Left ventricle myocardium inferior (tissue), 1 donor: ENCODE measurements around the gene ABCA4. TPM values are rescaled to one million over a fixed set of nuclear protein-coding genes. Genes with fewer than 3 reads are reported as not detected.

Source experiments
- DNase-seq: peaks from one replicate; pipeline ENCODE4 v3.0.0-alpha.2; 2020
- H3K27ac ChIP-seq: fragments of 200-600 bp; replicated peaks from 2 replicates; pipeline ENCODE4 v1.8.0; 2021
- H3K27me3 ChIP-seq: fragments of 200-600 bp; 2 replicates; pipeline ENCODE4 v1.8.0; 2021; ENCODE audit warnings: low read depth
- H3K36me3 ChIP-seq: fragments of 200-600 bp; 2 replicates; pipeline ENCODE4 v1.8.0; 2021
- H3K4me1 ChIP-seq: fragments of 200-600 bp; 2 replicates; pipeline ENCODE4 v1.8.0; 2021
- H3K4me3 ChIP-seq: fragments of 200-600 bp; 2 replicates; pipeline ENCODE4 v1.8.0; 2021; ENCODE audit warnings: mild to moderate bottlenecking, moderate library complexity
- H3K9me3 ChIP-seq: fragments of 200-600 bp; replicated peaks from 2 replicates; pipeline ENCODE4 v1.8.0; 2021
- intact Hi-C: fragments of 100-400 bp; cut with micrococcal nuclease; formaldehyde crosslinking; loops from one replicate; pipeline ENCODE4 v1.11.0; 2022
- total RNA-seq: library from RNA; stranded (reverse); fragmentation: NEBNext Ultra II Directional; extraction: Animal tissue kit (Norgen Biotek cat#: 25700); gene quantifications from one replicate; pipeline ENCODE4 v1.2.1, GENCODE V29; 2021
- TF ChIP-seq, protein P1 (sequence below): fragments of 200-600 bp; IDR thresholded peaks from 2 replicates; pipeline ENCODE4 v1.8.0; 2021; ENCODE audit warnings: antibody characterized with exemption, mild to moderate bottlenecking, borderline replicate concordance
- donor health status: DM: no; HTN: yes; CAD: no; lungs with severe emphysema.

Gene ABCA4
- total RNA-seq, 1 donor from 2014 or later: 0.11 TPM

- DNase-seq: no peak
- peaks cover 24% of the 10 kb centered on the region for H3K4me1 ChIP-seq
- TF ChIP-seq, protein P1, sequence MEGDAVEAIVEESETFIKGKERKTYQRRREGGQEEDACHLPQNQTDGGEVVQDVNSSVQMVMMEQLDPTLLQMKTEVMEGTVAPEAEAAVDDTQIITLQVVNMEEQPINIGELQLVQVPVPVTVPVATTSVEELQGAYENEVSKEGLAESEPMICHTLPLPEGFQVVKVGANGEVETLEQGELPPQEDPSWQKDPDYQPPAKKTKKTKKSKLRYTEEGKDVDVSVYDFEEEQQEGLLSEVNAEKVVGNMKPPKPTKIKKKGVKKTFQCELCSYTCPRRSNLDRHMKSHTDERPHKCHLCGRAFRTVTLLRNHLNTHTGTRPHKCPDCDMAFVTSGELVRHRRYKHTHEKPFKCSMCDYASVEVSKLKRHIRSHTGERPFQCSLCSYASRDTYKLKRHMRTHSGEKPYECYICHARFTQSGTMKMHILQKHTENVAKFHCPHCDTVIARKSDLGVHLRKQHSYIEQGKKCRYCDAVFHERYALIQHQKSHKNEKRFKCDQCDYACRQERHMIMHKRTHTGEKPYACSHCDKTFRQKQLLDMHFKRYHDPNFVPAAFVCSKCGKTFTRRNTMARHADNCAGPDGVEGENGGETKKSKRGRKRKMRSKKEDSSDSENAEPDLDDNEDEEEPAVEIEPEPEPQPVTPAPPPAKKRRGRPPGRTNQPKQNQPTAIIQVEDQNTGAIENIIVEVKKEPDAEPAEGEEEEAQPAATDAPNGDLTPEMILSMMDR: no peak
- no peaks in the 10 kb centered on the region for H3K9me3 ChIP-seq
- H3K4me3 ChIP-seq: no peak overlapping the region
- H3K36me3 ChIP-seq: no peaks in the 10 kb centered on the region
- H3K27me3 ChIP-seq: no peaks in the 10 kb centered on the region
- no peak overlapping the region for H3K27ac ChIP-seq
- intact Hi-C loops: no loop called here
Measured at GRCh38 chr1:94111879-94112278, 9.1 kb downstream of the ABCA4 start.

GRCh38 chr1:94110946-94111740 lies 9.8 kb downstream of the ABCA4 start:
- Histone ChIP-seq H3K36me3 (no peaks in the 10 kb centered on the region), H3K27ac (no peak overlapping the region), H3K9me3 (no peaks in the 10 kb centered on the region), H3K27me3 (no peaks in the 10 kb centered on the region), H3K4me3 (no peak overlapping the region), H3K4me1 (peaks cover 18% of the 10 kb centered on the region)
- TF ChIP-seq, protein P1: no peak
- DNase-seq: no peak
- intact Hi-C loops: no loop called here

GRCh38 chr1:94110021-94110761 lies 10.8 kb downstream of the ABCA4 start:
- H3K4me1 ChIP-seq: peaks cover 18% of the 10 kb centered on the region
- no peaks in the 10 kb centered on the region for H3K9me3 ChIP-seq
- DNase-seq: no peak
- H3K27me3 ChIP-seq: no peaks in the 10 kb centered on the region
- TF ChIP-seq, protein P1: no peak
- no peak overlapping the region for H3K27ac ChIP-seq
- intact Hi-C loops: no loop called here
- no peak overlapping the region for H3K4me3 ChIP-seq
- H3K36me3 ChIP-seq: no peaks in the 10 kb centered on the region

- intact Hi-C loops: no loop called here
- Histone ChIP-seq H3K4me3 (no peak overlapping the region), H3K4me1 (peaks cover 18% of the 10 kb centered on the region), H3K27ac (no peak overlapping the region), H3K36me3 (no peaks in the 10 kb centered on the region), H3K27me3 (no peaks in the 10 kb centered on the region), H3K9me3 (no peaks in the 10 kb centered on the region)
- TF ChIP-seq, protein P1: no peak
- DNase-seq: no peak
Measured at GRCh38 chr1:94109478-94109877, 11.5 kb downstream of the ABCA4 start.

- no peak overlapping the region for H3K27ac ChIP-seq
- H3K4me3 ChIP-seq: no peak overlapping the region
- DNase-seq: no peak
- H3K4me1 ChIP-seq: peaks cover 10% of the 10 kb centered on the region
- TF ChIP-seq, protein P1: no peak
- intact Hi-C loops: no loop called here
- H3K36me3 ChIP-seq: no peaks in the 10 kb centered on the region
- H3K9me3 ChIP-seq: no peaks in the 10 kb centered on the region
- no peaks in the 10 kb centered on the region for H3K27me3 ChIP-seq
Measured at GRCh38 chr1:94107141-94107540, 13.8 kb downstream of the ABCA4 start.
